ENCODE measurements around the gene ZNF316.
A peak's percentile ranks its signal among the peaks of the same experiment; 100 is the strongest.
"Not testable (repeated sequence)": the region's sequence is repeated elsewhere in the genome, so short reads cannot be mapped to it uniquely, and the experiment has no call there.

ZNF316 gene

DNA sequence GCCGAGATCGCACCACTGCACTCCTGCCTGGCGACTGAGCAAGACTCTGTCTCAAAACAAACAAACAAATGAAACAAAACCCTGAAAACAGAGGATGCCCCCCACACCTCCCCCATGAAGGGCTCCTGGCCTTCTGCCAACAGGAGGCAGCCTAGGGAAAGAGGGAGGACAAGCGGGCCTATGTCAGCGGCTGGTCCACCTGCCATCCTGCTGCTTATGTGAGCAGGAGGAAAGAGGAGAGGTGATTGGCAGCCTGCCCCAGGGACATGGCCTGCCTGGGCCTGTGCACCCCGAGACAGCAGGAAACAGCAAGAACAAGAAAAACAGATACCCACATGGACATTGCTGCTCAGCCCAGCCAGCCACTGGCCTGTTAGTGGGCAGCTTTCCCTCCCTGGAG is 9.1 kb upstream of the ZNF316 start:
- no peak for DNase-seq (ENCODE audit: low read depth, low spot score)
- no peak overlapping the region for H3K4me3 ChIP-seq (ENCODE audit: low read depth, low read length)
- TF ChIP-seq, protein P1, sequence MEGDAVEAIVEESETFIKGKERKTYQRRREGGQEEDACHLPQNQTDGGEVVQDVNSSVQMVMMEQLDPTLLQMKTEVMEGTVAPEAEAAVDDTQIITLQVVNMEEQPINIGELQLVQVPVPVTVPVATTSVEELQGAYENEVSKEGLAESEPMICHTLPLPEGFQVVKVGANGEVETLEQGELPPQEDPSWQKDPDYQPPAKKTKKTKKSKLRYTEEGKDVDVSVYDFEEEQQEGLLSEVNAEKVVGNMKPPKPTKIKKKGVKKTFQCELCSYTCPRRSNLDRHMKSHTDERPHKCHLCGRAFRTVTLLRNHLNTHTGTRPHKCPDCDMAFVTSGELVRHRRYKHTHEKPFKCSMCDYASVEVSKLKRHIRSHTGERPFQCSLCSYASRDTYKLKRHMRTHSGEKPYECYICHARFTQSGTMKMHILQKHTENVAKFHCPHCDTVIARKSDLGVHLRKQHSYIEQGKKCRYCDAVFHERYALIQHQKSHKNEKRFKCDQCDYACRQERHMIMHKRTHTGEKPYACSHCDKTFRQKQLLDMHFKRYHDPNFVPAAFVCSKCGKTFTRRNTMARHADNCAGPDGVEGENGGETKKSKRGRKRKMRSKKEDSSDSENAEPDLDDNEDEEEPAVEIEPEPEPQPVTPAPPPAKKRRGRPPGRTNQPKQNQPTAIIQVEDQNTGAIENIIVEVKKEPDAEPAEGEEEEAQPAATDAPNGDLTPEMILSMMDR (IDR thresholded peaks at IDR 0.05; ENCODE audit: insufficient read depth, low read length, missing control alignments) = no peak
- POLR2A ChIA-PET = no interaction called here
- CTCF ChIA-PET = interaction anchor here (1.5 kb wide), 1 partner anchor 9 kb away, joined by 3 read pairs; no protein-coding TSS in a partner anchor

DNA sequence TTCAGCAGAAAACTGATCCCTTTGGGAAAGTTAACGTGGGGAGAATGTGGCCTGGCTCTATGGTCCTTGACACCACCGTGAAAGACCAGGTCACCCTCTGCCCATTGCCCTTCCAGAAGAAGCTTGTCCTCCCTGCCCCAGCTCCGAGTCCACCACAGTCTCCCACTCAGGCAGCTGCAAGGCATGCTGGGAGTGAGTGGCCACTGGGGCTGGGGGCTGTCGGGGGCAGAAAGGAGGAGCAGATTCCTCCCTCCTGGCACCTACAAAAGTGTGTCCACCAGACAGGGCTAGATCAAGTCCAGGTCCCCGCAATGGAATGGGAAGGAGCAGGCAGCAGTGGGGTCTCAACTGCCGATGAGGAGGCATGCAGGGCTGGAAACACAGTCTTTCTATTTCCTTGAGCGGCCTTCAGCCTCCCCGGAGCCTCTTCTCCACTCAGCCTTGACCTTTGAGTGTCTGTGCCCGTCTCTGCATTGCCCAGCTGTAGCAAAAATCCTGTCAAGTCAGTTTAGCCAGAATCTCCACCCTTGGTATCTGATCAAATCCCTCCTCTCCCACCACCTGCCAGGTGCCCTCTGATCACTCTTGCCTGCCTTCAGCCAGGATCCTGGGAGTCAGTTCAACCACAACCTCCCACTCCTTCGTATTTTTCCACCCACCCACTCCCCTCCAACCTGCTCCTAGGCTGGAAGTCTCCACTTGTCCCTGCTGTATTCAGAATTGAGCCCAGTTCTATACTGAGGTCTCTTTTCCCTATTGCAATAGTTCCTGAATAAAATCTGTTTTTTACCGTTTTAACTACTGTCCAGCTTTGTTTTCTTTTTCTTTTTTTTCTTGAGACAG is 6.9 kb upstream of the ZNF316 start:
- CTCF ChIA-PET = interaction anchor here (1.3 kb wide), 1 partner anchor 71 kb away, joined by 3 read pairs; no protein-coding TSS in a partner anchor
- POLR2A ChIA-PET = no interaction called here
- TF ChIP-seq, protein P1 (IDR thresholded peaks at IDR 0.05; ENCODE audit: insufficient read depth, low read length, missing control alignments) = no peak
- no peak overlapping the region for H3K4me3 ChIP-seq (ENCODE audit: low read depth, low read length)
- DNase-seq (ENCODE audit: low read depth, low spot score) = no peak

- DNase-seq (ENCODE audit: low read depth, low spot score) = no peak
- POLR2A ChIA-PET = no interaction called here
- CTCF ChIA-PET = no interaction called here
- TF ChIP-seq, protein P1 (IDR thresholded peaks at IDR 0.05; ENCODE audit: insufficient read depth, low read length, missing control alignments) = no peak
- H3K4me3 ChIP-seq (ENCODE audit: low read depth, low read length) = no peak overlapping the region
Measured at GRCh38 chr7:6631605-6632004, 5.5 kb upstream of the ZNF316 start.

- POLR2A ChIA-PET = no interaction called here
Measured at GRCh38 chr7:6634021-6634420, 3.1 kb upstream of the ZNF316 start.

DNA sequence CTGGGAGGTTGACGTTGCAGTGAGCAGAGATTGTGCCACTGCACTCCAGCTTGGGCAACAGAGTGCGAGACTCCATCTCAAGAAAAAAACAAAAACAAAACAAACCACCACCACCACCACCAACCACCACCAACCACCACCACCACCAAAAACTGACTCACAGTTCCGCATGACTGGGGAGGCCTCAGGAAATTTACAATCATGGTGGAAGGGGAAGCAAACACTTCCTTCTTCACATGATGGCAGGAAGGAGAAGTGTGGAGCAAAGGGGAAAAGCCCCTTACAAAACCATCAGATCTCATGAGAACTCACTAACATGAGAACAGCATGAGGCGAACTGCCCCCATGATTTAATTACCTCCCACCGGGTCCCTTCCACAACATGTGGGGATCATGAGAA is 2.1 kb upstream of the ZNF316 start:
- CTCF ChIA-PET = interaction anchor here (1.4 kb wide), 1 partner anchor 42 kb away, joined by 3 read pairs; no protein-coding TSS in a partner anchor
- H3K4me3 ChIP-seq (ENCODE audit: low read depth, low read length); POLR2A ChIA-PET; DNase-seq (ENCODE audit: low read depth, low spot score): not testable (repeated sequence)

More at GRCh38 chr7:6634021-6634420, 3.1 kb upstream of the ZNF316 start:
- CTCF ChIA-PET = no interaction called here
- TF ChIP-seq, protein P1 (IDR thresholded peaks at IDR 0.05; ENCODE audit: insufficient read depth, low read length, missing control alignments) = no peak
- no peak for DNase-seq (ENCODE audit: low read depth, low spot score)
- no peak overlapping the region for H3K4me3 ChIP-seq (ENCODE audit: low read depth, low read length)

- CTCF ChIA-PET = interaction anchor here (1.0 kb wide), 1 partner anchor 13 kb away, joined by 3 read pairs; no protein-coding TSS in a partner anchor
- H3K4me3 ChIP-seq (ENCODE audit: low read depth, low read length) = peak overlapping the region; percentile 69
- TF ChIP-seq, protein P1 (IDR thresholded peaks at IDR 0.05; ENCODE audit: insufficient read depth, low read length, missing control alignments) = peak; percentile 33
- POLR2A ChIA-PET = interaction anchor here (0.9 kb wide), 1 partner anchor 12 kb away, joined by 4 read pairs; no protein-coding TSS in a partner anchor
- DNase-seq (ENCODE audit: low read depth, low spot score) = no peak
Measured at GRCh38 chr7:6637544-6638229, 569 bp downstream of the ZNF316 start.

Data from AG04449 (cell line).